KBM-7 (cell line): ENCODE results near the gene MAG.
A peak's percentile ranks its signal among the peaks of the same experiment; 100 is the strongest.

Experiments
- DNase-seq: peaks from one replicate; pipeline ENCODE4 v3.0.0-alpha.2; 2015
- in situ Hi-C: fragments of 300-500 bp; cut with MboI; formaldehyde crosslinking; loops from 2 replicates; pipeline ENCODE4 v1.14.3; 2020; ENCODE audit warnings: low sequenced_read_pairs, low pct_unique_long_range_greater_than_20kb, mixed read lengths

Gene MAG

GRCh38 chr19:35310331-35310730 is 18.4 kb downstream of the MAG start:
- in situ Hi-C loops, result no loop called here

GRCh38 chr19:35310811-35311465 is 19.0 kb downstream of the MAG start:
- DNase-seq, result no peak
- in situ Hi-C loops, result no loop called here

More at GRCh38 chr19:35310331-35310730, 18.4 kb downstream of the MAG start:
- DNase-seq, result no peak

GRCh38 chr19:35311901-35312665 is 20.1 kb downstream of the MAG start:
- in situ Hi-C loops, result no loop called here
- no peak for DNase-seq

GRCh38 chr19:35313587-35313986 is 21.6 kb downstream of the MAG start:
- DNase-seq, result no peak
- in situ Hi-C loops, result no loop called here

GRCh38 chr19:35314031-35314430 is 22.1 kb downstream of the MAG start:
- DNase-seq, result no peak
- in situ Hi-C loops, result no loop called here

- in situ Hi-C loops, result no loop called here
These were observed 23.0 kb downstream of the MAG start for GRCh38 chr19:35314858-35315470.

GRCh38 chr19:35315883-35316282 is 23.9 kb downstream of the MAG start:
- in situ Hi-C loops, result no loop called here
- no peak for DNase-seq

More at GRCh38 chr19:35314858-35315470, 23.0 kb downstream of the MAG start:
- DNase-seq, result no peak

- in situ Hi-C loops, result no loop called here
- DNase-seq, result no peak
These were observed 24.6 kb downstream of the MAG start for GRCh38 chr19:35316560-35316959.

- no peak for DNase-seq
- in situ Hi-C loops, result no loop called here
These were observed 25.6 kb downstream of the MAG start for GRCh38 chr19:35317464-35318043.

GRCh38 chr19:35318679-35319448 is 26.9 kb downstream of the MAG start:
- no peak for DNase-seq
- in situ Hi-C loops, result no loop called here

GRCh38 chr19:35320065-35320713 is 28.2 kb downstream of the MAG start:
- DNase-seq, result peak; percentile 14
- in situ Hi-C loops, result no loop called here

- in situ Hi-C loops, result no loop called here
- DNase-seq, result no peak
These were observed 29.3 kb downstream of the MAG start for GRCh38 chr19:35321291-35321690.

GRCh38 chr19:35322014-35322413 is 30.1 kb downstream of the MAG start:
- no peak for DNase-seq
- in situ Hi-C loops, result no loop called here

- DNase-seq, result peak; percentile 20
- in situ Hi-C loops, result no loop called here
These were observed 35.7 kb downstream of the MAG start for GRCh38 chr19:35327642-35328041.

- in situ Hi-C loops, result no loop called here
- peak; percentile 64 for DNase-seq
These were observed 36.9 kb downstream of the MAG start, which contains the start of gene CD22 for GRCh38 chr19:35328851-35329285. CD22 (plus strand) TSS chr19:35329187; CDS start chr19:35332041, 2,854 bp downstream.

- in situ Hi-C loops, result no loop called here
These were observed 37.4 kb downstream of the MAG start for GRCh38 chr19:35329323-35329722.

GRCh38 chr19:35330475-35330874 is 38.5 kb downstream of the MAG start:
- in situ Hi-C loops, result no loop called here
- DNase-seq, result no peak

More at GRCh38 chr19:35329323-35329722, 37.4 kb downstream of the MAG start:
- no peak for DNase-seq

GRCh38 chr19:35331551-35332214 is 39.7 kb downstream of the MAG start:
- in situ Hi-C loops, result no loop called here
- DNase-seq, result no peak
